HCT116 (cell line): ENCODE data around the gene FLT4.

Source experiments
- CTCF ChIP-seq, 3 experiments: fragments of 200-600 bp in 1 of 3; sonication (generic) in 1 of 3; IDR thresholded peaks in 2 of 3; conservative IDR thresholded peaks in 1 of 3; 2 replicates each; pipeline ENCODE4 v1.5.1; 2012 to 2017; ENCODE audit warnings: low read depth in 2 of 3, low read length in 2 of 3, antibody characterized with exemption in 1 of 3, borderline replicate concordance in 1 of 3, control low read depth in 1 of 3, mild to moderate bottlenecking in 1 of 3, mixed read lengths in 1 of 3, mixed run types in 1 of 3, moderate library complexity in 1 of 3; ENCODE audit not compliant: insufficient read depth in 1 of 3
- EZH2 ChIP-seq: fragments of 200-600 bp; sonication (generic); IDR thresholded peaks from 2 replicates; pipeline ENCODE4 v1.6.1; 2017; ENCODE audit warnings: antibody characterized with exemption, mixed run types
- POLR2A ChIP-seq: IDR thresholded peaks from 2 replicates; pipeline ENCODE4 v1.7.0; 2011; ENCODE audit warnings: borderline replicate concordance; ENCODE audit not compliant: insufficient read depth, insufficient read length; ENCODE audit errors: extremely low read depth
- ZBTB33 ChIP-seq: IDR thresholded peaks from 2 replicates; pipeline ENCODE4 v1.6.1; 2011; ENCODE audit warnings: mild to moderate bottlenecking, low read length, moderate library complexity; ENCODE audit not compliant: insufficient replicate concordance; ENCODE audit errors: extremely low read depth
- TF ChIP-seq, protein P1 (sequence below): IDR thresholded peaks from 2 replicates; pipeline ENCODE4 v1.6.1; 2012

DNA sequence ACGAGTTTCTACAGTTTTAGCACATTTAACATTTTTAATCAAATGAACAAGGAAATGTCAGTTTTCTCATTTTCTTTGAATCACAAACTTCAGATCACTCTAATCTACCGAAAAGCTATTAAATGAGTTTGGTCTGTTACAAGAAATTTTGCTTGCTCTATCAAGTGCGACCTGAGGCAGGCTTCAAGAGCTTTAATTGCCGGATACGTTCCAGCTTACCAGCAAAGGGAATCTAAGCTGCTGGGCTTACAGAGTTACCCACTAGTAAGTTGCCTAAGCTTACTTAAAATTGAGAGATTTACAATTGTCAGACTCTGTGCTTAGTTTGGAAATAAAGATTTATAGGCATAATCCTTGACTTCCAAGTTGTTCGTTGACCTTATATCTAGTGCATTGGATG is 68.7 kb downstream of the FLT4 start:
- no peak for TF ChIP-seq CTCF (IDR thresholded peaks at IDR 0.05 in 2 of 3, conservative IDR thresholded peaks at IDR 0.05 in 1 of 3; ENCODE audit: borderline replicate concordance in 1 of 3, insufficient read depth in 1 of 3, low read depth in 2 of 3, low read length in 2 of 3)
- no peak for TF ChIP-seq ZBTB33
- TF ChIP-seq EZH2, result no peak
- TF ChIP-seq, protein P1, sequence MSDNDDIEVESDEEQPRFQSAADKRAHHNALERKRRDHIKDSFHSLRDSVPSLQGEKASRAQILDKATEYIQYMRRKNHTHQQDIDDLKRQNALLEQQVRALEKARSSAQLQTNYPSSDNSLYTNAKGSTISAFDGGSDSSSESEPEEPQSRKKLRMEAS, result no peak
- TF ChIP-seq POLR2A, result no peak
